ENCODE data around the gene REPS2. TPM values are rescaled to one million over a fixed set of nuclear protein-coding genes. Genes with fewer than 3 reads are reported as not detected.
A peak's percentile ranks its signal among the peaks of the same experiment; 100 is the strongest.

The REPS2 gene
- total RNA-seq, 2 donors from 2014 or later: 17.6 to 22.7 TPM

GRCh38 chrX:17021851-17022604, 75.6 kb downstream of the REPS2 start:
- Histone ChIP-seq H3K9ac (ENCODE audit: low read depth in 2 of 2, low read length in 2 of 2) (no peak overlapping the region), H3K27ac (no peak overlapping the region), H3K9me3 (no peaks in the 10 kb centered on the region), H3K4me3 (no peak overlapping the region), H3K4me1 (peaks cover 4% of the 10 kb centered on the region), H3K36me3 (no peaks in the 10 kb centered on the region), H3K27me3 (no peaks in the 10 kb centered on the region)
- TF ChIP-seq CTCF (IDR thresholded peaks at IDR 0.05): no peak
- intact Hi-C loops (cut with DNase I): no loop called here
- no peak for DNase-seq

- Histone ChIP-seq H3K27me3 (no peaks in the 10 kb centered on the region), H3K9ac (ENCODE audit: low read depth in 2 of 2, low read length in 2 of 2) (peak overlapping the region in 1 of 2 donors; percentile 23), H3K27ac (peak overlapping the region; percentile 16), H3K9me3 (no peaks in the 10 kb centered on the region), H3K4me3 (no peak overlapping the region), H3K4me1 (peaks cover 4% of the 10 kb centered on the region), H3K36me3 (no peaks in the 10 kb centered on the region)
- no peak for DNase-seq
- intact Hi-C loops (cut with DNase I): no loop called here
- TF ChIP-seq CTCF (IDR thresholded peaks at IDR 0.05): no peak
Observed at GRCh38 chrX:17023661-17024060, 77.2 kb downstream of the REPS2 start.

DNA sequence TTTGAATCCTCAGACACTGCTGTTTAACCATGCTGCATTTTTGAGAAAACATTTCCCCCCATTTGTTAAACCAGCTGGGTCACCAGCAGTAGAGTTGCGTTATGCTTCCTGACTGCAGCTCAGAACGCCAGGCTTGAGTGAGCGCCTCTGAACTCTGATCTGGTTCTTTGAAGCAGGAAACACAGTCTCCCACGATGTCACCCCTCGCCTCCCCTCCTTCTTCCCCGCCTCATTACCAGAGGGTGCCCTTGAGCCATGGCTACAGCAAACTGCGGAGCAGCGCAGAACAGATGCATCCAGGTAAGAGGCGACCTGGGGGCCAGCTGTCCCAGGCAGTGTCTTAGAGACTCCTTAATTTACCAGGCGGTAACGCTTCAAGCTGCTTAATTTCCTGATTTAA, 78.4 kb downstream of the REPS2 start:
- TF ChIP-seq CTCF (IDR thresholded peaks at IDR 0.05): no peak
- Histone ChIP-seq H3K9me3 (no peaks in the 10 kb centered on the region), H3K27me3 (no peaks in the 10 kb centered on the region), H3K4me1 (peaks cover 4% of the 10 kb centered on the region), H3K36me3 (no peaks in the 10 kb centered on the region), H3K27ac (peak overlapping the region; percentile 16), H3K4me3 (no peak overlapping the region), H3K9ac (ENCODE audit: low read depth in 2 of 2, low read length in 2 of 2) (no peak overlapping the region)
- DNase-seq: peak; percentile 50
- intact Hi-C loops (cut with DNase I): no loop called here

DNA sequence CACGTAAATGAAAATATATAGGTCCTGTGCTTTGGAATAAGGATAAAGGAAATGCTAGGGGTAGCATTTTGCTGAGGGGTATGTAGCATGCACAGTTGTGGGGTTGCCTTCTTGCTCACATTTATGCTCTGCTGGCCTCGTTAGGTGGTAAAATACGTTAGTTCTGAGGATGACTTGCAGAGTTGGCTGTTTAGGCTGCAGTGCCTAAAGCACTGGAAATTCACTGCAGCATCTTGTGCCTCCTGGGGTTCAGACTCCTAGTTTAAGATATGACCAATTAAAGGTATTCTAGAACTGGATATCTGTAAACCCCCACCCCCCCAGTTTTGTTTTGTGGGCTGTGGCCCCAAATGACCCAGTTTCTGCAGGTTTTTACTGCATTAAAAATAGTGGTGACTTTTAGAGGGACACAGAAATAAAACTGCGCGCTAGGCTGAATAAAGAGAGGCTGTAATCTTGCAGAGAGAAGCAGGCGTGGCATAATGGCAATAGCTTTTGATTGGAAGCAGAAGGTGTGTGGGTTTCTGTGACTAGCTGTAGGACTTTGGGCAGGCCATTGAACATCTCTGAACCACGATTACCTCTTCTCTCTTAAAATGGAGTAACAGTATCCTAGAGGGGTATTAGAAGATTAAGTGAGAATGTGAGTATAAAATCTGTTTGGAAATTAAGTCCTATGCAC, 79.3 kb downstream of the REPS2 start:
- intact Hi-C loops (cut with DNase I): no loop called here
- Histone ChIP-seq H3K27ac (peak overlapping the region; percentile 3), H3K27me3 (no peaks in the 10 kb centered on the region), H3K4me1 (peaks cover 4% of the 10 kb centered on the region), H3K9me3 (no peaks in the 10 kb centered on the region), H3K9ac (ENCODE audit: low read depth in 2 of 2, low read length in 2 of 2) (peak overlapping the region in 1 of 2 donors; percentile 64), H3K36me3 (no peaks in the 10 kb centered on the region), H3K4me3 (no peak overlapping the region)
- DNase-seq: no peak
- no peak for TF ChIP-seq CTCF (IDR thresholded peaks at IDR 0.05)

DNA sequence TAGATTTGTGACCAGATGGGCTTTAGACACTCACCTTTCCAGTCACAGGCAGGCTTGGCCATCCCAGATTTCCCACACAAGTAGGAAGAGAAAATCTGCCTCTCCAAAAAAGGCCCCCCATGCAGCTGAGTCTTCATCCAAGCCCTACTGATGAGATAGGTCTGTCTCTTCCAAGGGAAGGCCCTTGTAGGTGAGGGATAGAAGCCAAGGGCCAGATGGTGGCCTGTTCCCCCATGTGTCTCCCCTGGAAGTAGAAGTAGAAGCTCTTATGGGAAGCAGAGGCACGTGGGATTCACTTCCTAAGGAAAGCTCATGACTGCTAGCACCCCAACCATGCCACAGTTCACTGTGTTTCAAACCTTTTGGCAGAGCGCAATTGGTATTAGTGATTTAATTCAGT, 81.5 kb downstream of the REPS2 start:
- no peaks in the 10 kb centered on the region for H3K36me3 ChIP-seq
- no peak overlapping the region for H3K9ac ChIP-seq (ENCODE audit: low read depth in 2 of 2, low read length in 2 of 2)
- no peak for DNase-seq
- no peaks in the 10 kb centered on the region for H3K27me3 ChIP-seq
- no peaks in the 10 kb centered on the region for H3K9me3 ChIP-seq
- H3K4me3 ChIP-seq: no peak overlapping the region
- no peak for TF ChIP-seq CTCF (IDR thresholded peaks at IDR 0.05)
- H3K4me1 ChIP-seq: peaks cover 1% of the 10 kb centered on the region
- intact Hi-C loops (cut with DNase I): no loop called here
- no peak overlapping the region for H3K27ac ChIP-seq

Data from colonic mucosa (tissue), 4 donors.